ENCODE data around the gene SCARF1.

The SCARF1 gene

DNA sequence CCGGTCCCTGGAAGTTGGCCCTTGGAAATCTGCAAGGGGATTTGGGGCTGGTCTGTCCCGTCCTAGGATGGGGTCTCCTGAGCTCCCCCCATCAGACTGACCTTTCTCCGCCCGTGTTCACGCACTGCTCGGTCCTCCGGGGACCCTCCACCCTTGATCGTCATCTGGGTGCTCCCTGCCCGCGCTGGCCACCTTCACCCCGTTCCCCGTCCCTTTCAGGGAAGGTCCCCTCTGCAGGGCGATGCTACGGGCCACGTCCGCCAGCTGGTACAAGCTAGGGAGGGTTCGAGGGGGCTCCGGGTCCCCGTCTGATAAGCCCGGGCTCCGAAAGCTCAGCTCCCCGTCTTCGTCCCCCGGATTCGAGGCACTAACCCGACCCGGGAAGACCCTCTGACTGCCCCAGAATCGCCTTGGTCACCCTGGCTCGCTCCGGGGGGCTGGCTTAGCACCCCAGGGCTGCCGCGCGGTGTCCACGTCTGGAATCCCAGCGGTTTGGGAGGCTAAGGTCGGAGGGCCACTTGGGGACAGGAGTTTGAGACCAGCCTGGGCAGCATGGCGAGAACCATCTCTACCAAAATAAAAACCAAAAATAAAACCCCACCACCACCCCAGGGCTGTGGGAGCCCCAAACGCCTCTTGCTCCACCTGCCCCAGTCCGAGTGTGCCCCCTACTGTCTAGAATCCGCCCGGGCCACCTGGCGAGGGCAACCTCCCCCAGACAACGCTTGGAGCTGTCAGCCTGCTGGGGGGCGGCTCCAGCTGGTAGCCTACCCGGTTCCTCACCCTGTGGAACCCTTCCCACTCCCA lies 15.8 kb downstream of the SCARF1 start:
- no peak overlapping the region for H2AFZ ChIP-seq (ENCODE audit: low read depth, low read length)

DNA sequence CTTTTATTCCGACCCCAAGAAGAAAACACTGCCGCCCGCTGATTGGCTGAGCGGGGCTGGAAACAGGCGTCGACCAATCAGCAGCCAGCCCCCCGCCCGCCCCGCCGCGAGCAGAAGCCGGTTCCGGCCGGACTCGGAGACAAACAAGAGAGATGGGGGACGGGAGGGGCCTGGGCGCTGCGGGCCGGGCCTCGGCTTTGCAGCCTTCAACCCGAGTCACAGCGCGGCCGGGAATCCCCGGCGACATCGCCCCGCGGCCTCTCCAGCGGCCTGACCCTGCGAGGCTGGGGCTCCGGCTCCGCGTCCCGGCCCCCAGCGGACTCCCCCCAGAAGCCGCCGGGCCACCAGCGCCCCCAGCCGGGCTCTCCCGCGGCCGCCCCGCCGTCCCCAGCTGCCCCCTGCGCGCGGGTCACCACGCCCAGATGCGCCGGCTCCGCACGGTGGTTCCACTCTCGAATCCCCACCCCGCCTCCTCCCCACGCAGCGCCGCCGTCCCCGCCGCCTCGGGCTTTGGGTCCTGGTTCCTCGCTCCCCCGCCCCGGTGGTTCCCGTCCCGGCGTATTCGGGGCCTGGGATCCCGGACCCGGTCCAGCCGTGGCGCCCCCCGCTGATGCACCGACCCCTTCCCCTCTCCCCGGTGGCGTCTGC lies 16.6 kb downstream of the SCARF1 start:
- Histone ChIP-seq H3K27me3 (ENCODE audit: insufficient read depth, low read length) (no peaks in the 10 kb centered on the region), H3K4me1 (ENCODE audit: insufficient read depth, low read length) (peaks cover 30% of the 10 kb centered on the region), H3K4me3 (ENCODE audit: low read length) (peak overlapping the region; percentile 73), H2AFZ (ENCODE audit: low read depth, low read length) (no peak overlapping the region), H3K36me3 (ENCODE audit: insufficient read depth, low read length) (peaks cover 19% of the 10 kb centered on the region), H3K9me3 (ENCODE audit: low read length) (no peaks in the 10 kb centered on the region)

More for the DNA sequence above, 15.8 kb downstream of the SCARF1 start:
- Histone ChIP-seq H3K4me3 (ENCODE audit: low read length) (peak overlapping the region; percentile 73), H3K27me3 (ENCODE audit: insufficient read depth, low read length) (no peaks in the 10 kb centered on the region), H3K9me3 (ENCODE audit: low read length) (no peaks in the 10 kb centered on the region), H3K36me3 (ENCODE audit: insufficient read depth, low read length) (peaks cover 14% of the 10 kb centered on the region), H3K4me1 (ENCODE audit: insufficient read depth, low read length) (peaks cover 30% of the 10 kb centered on the region)

DNA sequence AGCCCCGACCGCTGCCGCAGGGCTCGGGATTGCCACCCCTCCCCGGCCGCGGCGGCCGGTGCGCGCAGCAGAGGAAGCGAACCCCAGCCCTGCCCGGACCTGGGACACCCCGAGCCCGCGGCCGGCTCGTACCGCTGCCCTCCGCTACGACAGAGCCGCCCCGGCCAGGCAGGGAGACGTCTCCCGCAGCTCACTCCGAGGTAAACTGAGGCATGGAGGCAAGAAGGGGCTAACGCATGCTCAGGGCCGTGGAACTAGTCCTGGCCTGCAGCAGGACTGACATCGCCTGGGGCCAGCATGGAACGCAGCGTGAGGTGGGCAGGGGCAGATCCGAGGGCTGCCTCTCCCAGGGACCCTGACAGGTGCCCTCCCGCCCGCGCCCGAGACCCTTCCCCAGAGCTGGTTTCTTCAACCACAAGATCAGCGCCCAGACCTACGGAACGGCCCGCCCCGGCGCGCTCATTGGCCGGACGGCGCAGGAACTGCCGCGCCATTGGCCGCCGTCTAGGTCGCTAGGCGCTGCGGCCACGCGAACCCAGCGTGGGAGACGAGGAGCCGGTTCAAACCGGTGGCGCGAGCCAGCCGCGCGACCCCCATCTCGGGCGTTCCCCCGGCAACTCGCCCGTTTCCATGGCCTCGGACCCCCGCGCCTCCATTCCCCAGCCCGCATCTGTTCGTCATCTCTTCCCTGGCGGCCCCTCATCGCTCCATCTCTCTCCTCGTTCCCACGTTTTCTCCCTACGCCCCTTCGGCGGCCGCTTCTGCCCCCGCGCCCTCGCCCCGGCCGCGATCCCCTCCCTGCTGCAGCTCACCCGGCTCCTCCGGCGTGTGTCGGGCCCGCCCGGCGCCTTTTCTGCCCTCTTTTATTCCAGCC lies 17.3 kb downstream of the SCARF1 start, which contains the start of gene SLC43A2:
TSS of gene SLC43A2 (minus strand) at position 853 of the 874 bp plus-strand sequence. CDS start 960 bp downstream, outside the sequence.
- peaks cover 25% of the 10 kb centered on the region for H3K36me3 ChIP-seq (ENCODE audit: insufficient read depth, low read length)
- no peak within 1 kb of the TSS for H2AFZ ChIP-seq (ENCODE audit: low read depth, low read length)
- no peaks in the 10 kb centered on the region for H3K9me3 ChIP-seq (ENCODE audit: low read length)
- no peaks in the 10 kb centered on the region for H3K27me3 ChIP-seq (ENCODE audit: insufficient read depth, low read length)
- H3K4me3 ChIP-seq (ENCODE audit: low read length), result peak within 1 kb of the TSS; percentile 73
- peaks cover 30% of the 10 kb centered on the region for H3K4me1 ChIP-seq (ENCODE audit: insufficient read depth, low read length)

DNA sequence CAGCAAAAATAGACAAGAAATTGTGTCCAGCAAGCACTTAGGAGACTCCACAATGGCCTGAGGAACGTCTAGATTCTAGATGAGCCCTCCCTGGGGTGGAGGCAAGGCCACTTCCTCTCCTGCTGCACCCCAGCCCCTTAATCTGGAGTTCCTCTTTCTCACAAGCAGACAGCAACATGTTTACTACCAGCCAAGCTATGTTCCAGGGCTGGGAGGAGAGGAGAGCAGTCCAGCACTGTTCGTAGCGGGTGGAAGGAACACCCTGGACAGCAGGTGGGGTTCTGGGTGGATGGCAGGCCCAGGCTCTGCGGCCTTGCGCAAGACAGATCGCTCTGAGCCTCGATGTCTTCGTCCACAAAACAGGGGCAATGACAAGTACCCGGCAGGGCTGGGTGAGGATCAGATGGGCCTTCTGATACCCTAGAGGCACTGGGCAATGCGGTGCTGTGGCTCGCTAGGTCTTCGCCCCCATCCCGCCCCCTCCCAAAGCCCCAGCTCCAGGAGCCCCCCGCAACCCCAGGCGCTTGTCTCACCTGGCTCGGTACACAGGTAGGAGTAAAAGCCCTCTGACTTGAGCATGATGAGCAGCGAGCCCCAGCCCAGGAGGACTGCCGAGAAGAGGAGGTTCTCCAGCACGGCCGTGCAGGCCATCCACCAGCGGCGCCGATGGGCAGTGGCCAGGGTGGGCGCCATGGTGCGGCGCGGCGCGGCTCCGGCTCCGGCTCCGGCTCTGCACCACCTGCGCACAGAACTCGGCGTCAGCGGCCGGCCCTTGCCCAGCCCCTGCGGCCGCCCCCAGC lies 18.1 kb downstream of the SCARF1 start:
- peak overlapping the region; percentile 73 for H3K4me3 ChIP-seq (ENCODE audit: low read length)
- H3K36me3 ChIP-seq (ENCODE audit: insufficient read depth, low read length), result peaks cover 29% of the 10 kb centered on the region
- peaks cover 30% of the 10 kb centered on the region for H3K4me1 ChIP-seq (ENCODE audit: insufficient read depth, low read length)
- no peak overlapping the region for H2AFZ ChIP-seq (ENCODE audit: low read depth, low read length)
- no peaks in the 10 kb centered on the region for H3K9me3 ChIP-seq (ENCODE audit: low read length)
- no peaks in the 10 kb centered on the region for H3K27me3 ChIP-seq (ENCODE audit: insufficient read depth, low read length)

DNA sequence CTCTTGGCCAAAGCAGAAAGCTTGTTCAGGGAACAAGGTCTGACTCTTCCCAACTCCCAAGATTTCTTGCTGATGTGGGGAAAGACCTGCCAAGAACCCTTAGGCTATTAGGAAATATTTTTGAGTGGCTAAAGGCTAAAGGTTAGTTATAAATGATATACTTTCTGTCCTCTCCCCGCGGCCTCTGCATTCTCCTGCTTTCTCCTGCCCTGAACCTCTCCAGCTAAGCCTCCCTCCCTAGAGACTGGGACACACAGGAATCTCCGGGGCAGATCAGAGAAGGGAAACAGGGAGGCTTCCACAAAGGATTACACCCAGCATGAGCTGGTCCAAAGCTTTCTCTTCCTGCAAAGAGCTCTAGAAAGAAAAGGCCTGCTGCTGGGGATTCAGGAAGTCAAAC lies 19.2 kb downstream of the SCARF1 start:
- H3K27me3 ChIP-seq (ENCODE audit: insufficient read depth, low read length), result no peaks in the 10 kb centered on the region
- peaks cover 37% of the 10 kb centered on the region for H3K36me3 ChIP-seq (ENCODE audit: insufficient read depth, low read length)
- H3K9me3 ChIP-seq (ENCODE audit: low read length), result no peaks in the 10 kb centered on the region
- no peak overlapping the region for H2AFZ ChIP-seq (ENCODE audit: low read depth, low read length)
- peaks cover 30% of the 10 kb centered on the region for H3K4me1 ChIP-seq (ENCODE audit: insufficient read depth, low read length)
- peak overlapping the region; percentile 73 for H3K4me3 ChIP-seq (ENCODE audit: low read length)

DNA sequence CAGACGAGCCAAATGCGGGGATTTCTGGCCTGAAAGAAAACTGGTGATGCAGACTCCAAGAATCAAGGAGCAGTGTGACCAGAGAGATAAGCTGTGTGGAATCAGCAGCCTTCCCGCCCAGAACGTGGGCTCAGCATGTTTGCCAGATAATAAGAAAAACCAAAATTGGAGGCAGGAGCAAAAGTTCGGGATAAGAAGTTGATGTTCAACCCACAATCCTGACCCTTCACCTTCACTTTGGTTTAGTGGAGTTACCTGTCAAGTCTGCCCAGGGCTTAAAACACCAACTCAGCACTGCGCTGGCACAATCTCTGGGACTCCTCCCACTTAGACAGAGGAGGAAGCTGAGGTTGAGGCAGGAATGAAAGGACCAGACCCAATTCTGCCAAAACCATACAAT lies 20.0 kb downstream of the SCARF1 start:
- Histone ChIP-seq H3K9me3 (ENCODE audit: low read length) (no peaks in the 10 kb centered on the region), H2AFZ (ENCODE audit: low read depth, low read length) (no peak overlapping the region), H3K4me1 (ENCODE audit: insufficient read depth, low read length) (peaks cover 30% of the 10 kb centered on the region), H3K4me3 (ENCODE audit: low read length) (peak overlapping the region; percentile 73), H3K36me3 (ENCODE audit: insufficient read depth, low read length) (peaks cover 44% of the 10 kb centered on the region), H3K27me3 (ENCODE audit: insufficient read depth, low read length) (no peaks in the 10 kb centered on the region)

DNA sequence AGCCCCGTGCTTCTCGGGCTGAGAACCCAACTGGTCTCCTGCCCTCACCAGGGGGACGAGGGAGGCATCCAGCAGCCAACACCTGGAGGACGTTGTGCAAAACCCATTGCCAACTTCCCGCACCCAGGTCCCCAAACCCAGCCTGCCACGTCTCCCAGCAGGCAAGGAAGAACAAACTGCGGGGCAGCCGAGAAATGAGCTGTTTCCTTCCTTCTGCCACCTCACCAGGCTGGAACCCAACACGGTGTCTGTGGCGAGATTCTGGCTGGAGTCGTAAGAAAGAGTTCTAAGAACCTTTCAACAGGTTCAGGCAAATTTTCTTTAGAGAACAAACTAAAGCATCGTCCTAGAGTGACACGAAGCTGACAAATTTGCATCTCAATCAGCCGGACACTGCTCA lies 20.5 kb downstream of the SCARF1 start:
- Histone ChIP-seq H3K4me3 (ENCODE audit: low read length) (no peak overlapping the region), H3K4me1 (ENCODE audit: insufficient read depth, low read length) (peaks cover 30% of the 10 kb centered on the region), H3K36me3 (ENCODE audit: insufficient read depth, low read length) (peaks cover 47% of the 10 kb centered on the region), H3K27me3 (ENCODE audit: insufficient read depth, low read length) (no peaks in the 10 kb centered on the region), H2AFZ (ENCODE audit: low read depth, low read length) (no peak overlapping the region), H3K9me3 (ENCODE audit: low read length) (no peaks in the 10 kb centered on the region)

DNA sequence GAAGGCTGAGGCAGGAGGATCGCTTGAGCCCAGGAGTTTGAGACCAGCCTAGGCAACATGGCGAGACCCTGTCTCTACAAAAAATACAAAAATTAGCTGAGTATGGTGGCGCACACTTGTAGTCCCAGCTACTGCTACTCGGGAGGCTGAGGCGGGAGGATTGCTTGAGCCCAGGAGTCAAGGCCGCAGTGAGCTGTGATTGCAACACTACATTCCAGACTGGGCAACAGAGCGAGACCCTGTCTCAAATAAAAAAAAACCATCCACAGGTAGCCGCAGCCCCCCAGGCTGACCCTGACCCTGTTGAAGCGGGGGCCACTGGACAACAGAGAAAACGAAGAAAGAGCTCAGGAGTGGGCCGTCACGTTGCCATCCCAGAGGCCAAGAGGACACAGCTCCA lies 20.9 kb downstream of the SCARF1 start:
- no peaks in the 10 kb centered on the region for H3K9me3 ChIP-seq (ENCODE audit: low read length)
- H2AFZ ChIP-seq (ENCODE audit: low read depth, low read length), result no peak overlapping the region
- H3K27me3 ChIP-seq (ENCODE audit: insufficient read depth, low read length), result no peaks in the 10 kb centered on the region
- H3K4me1 ChIP-seq (ENCODE audit: insufficient read depth, low read length), result peaks cover 28% of the 10 kb centered on the region
- peaks cover 49% of the 10 kb centered on the region for H3K36me3 ChIP-seq (ENCODE audit: insufficient read depth, low read length)
- H3K4me3 ChIP-seq (ENCODE audit: low read length), result no peak overlapping the region

DNA sequence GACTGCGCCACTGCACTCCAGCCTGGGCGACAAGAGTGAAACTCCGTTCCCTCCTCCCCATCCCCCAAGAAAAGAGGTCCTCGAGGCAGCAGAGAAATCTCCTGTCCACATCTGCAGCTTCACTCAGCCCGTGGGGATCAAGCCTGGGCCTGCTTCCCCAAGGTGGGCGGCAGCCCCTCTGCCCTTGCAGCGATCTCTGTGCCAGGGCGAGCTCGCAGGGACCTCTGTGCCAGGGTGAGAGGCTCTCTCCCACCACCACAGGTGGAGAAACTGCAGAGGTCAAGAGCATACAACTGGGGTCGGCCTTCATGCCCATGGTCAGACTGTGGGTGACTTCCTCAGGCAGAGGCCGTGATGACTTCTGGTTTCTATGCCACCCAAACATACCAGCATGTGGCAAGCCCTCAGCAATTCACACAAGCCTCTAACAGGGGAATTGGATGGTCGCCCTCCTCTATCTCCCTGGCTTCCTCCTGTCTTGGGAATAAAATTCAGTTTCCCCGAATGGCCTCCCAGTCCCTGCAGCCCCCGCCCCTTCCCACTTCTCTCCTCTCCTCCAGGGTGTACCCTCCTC lies 22.4 kb downstream of the SCARF1 start:
- H3K27me3 ChIP-seq (ENCODE audit: insufficient read depth, low read length), result no peaks in the 10 kb centered on the region
- no peak overlapping the region for H2AFZ ChIP-seq (ENCODE audit: low read depth, low read length)
- H3K4me3 ChIP-seq (ENCODE audit: low read length), result no peak overlapping the region
- peaks cover 58% of the 10 kb centered on the region for H3K36me3 ChIP-seq (ENCODE audit: insufficient read depth, low read length)
- peaks cover 24% of the 10 kb centered on the region for H3K4me1 ChIP-seq (ENCODE audit: insufficient read depth, low read length)
- H3K9me3 ChIP-seq (ENCODE audit: low read length), result no peaks in the 10 kb centered on the region

DNA sequence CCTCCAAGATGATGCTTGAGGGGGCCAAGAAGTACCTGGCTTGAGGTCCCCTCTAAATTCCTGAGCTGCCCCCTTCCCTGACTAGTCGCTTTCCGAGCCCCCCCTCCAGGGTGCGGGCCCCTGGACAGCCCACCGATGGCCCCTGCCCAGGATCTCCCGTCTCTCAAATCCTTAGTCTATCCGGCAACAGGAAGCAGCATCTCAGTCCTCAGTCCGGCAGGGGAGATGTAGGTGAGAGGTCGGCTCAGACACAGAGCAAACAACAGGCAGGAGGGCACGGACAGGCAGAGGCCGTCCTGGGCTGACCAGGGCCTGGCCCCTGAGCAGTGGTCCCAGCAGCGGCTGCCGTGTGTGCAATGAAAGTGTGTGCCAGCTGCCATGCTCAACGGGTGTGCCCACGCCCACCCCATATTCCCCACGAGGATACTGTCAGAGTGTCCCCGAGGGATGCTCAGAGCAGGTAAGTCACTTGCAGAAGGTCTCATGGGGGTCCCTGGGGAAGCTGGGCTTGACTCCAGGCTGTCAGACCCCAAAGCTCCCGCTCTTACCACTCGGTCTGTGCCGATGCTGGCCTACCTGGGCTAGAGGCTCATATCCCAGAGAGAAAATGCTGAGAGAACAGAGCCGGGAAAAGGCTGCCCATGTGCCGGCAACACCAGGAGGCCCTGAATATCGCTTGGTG lies 24.1 kb downstream of the SCARF1 start:
- H3K9me3 ChIP-seq (ENCODE audit: low read length), result no peaks in the 10 kb centered on the region
- peaks cover 14% of the 10 kb centered on the region for H3K4me1 ChIP-seq (ENCODE audit: insufficient read depth, low read length)
- no peak overlapping the region for H2AFZ ChIP-seq (ENCODE audit: low read depth, low read length)
- no peak overlapping the region for H3K4me3 ChIP-seq (ENCODE audit: low read length)
- peaks cover 70% of the 10 kb centered on the region for H3K36me3 ChIP-seq (ENCODE audit: insufficient read depth, low read length)
- no peaks in the 10 kb centered on the region for H3K27me3 ChIP-seq (ENCODE audit: insufficient read depth, low read length)

DNA sequence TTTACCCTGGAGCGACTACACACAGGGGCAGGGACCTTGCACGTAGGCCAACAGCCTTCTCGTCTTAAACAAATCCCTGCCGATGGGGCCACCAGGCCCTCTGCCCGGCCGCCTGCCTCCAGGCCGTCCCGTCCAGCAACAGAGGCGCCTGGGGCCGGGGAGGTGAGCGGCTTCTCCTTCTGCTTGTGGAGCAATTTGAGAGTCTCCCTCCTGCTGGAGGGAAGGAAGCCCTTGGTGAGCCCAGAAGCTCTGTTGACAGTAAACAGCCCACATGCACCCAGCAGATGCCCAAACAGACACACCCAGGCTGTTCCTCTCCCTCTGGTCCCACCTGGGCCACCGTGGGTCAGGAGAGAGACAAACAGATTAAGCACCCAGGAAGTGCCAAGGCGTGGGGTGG lies 25.0 kb downstream of the SCARF1 start:
- no peaks in the 10 kb centered on the region for H3K9me3 ChIP-seq (ENCODE audit: low read length)
- peaks cover 73% of the 10 kb centered on the region for H3K36me3 ChIP-seq (ENCODE audit: insufficient read depth, low read length)
- no peak overlapping the region for H3K4me3 ChIP-seq (ENCODE audit: low read length)
- H3K27me3 ChIP-seq (ENCODE audit: insufficient read depth, low read length), result no peaks in the 10 kb centered on the region
- H3K4me1 ChIP-seq (ENCODE audit: insufficient read depth, low read length), result peaks cover 5% of the 10 kb centered on the region
- no peak overlapping the region for H2AFZ ChIP-seq (ENCODE audit: low read depth, low read length)

Data from neuron (in vitro differentiated cells).